SK-N-SH (cell line): ENCODE results near the gene CCDC9. TPM values are rescaled to one million over a fixed set of nuclear protein-coding genes. Genes with fewer than 3 reads are reported as not detected.

Experiments used
- CTCF ChIA-PET: fragments of 300-600, 350-600 bp; formaldehyde crosslinking; extraction: SDS; loops from one replicate; lab custom pipeline; 2021; lab: Yijun Ruan, JAX
- POLR2A ChIA-PET: fragments of 350-600 bp; sonication (Branson Sonifier 250); formaldehyde crosslinking; extraction: SDS; loops from one replicate; lab custom pipeline; 2020; ENCODE audit warnings: antibody characterized with exemption, inconsistent platforms; lab: Yijun Ruan, JAX
- DNase-seq: peaks from one replicate; pipeline ENCODE4 v3.0.0; 2012
- H2AFZ ChIP-seq: fragments of 200-600 bp; sonication (generic); 2 replicates; pipeline ENCODE4 v1.8.1; 2016; ENCODE audit warnings: antibody characterized with exemption, mild to moderate bottlenecking, low read depth
- H3F3A ChIP-seq: fragments of 200-600 bp; sonication (generic); replicated peaks from 2 replicates; pipeline ENCODE3; 2016; ENCODE audit warnings: antibody characterized with exemption, mild to moderate bottlenecking; ENCODE audit not compliant: insufficient read depth
- H3K27ac ChIP-seq, 2 experiments: fragments of 200-500 bp in 1 of 2; fragments of 200-600 bp in 1 of 2; sonication (Bioruptor generic) in 1 of 2; sonication (generic), shearing (Covaris generic) in 1 of 2; 2 replicates each; pipeline versions ENCODE4 v1.5.1 to v1.6.1; 2014 to 2016; ENCODE audit warnings: low read depth in 2 of 2, inconsistent platforms in 1 of 2, low read length in 1 of 2, mild to moderate bottlenecking in 1 of 2, mixed read lengths in 1 of 2
- H3K27me3 ChIP-seq: fragments of 200-600 bp; sonication (generic), shearing (Covaris generic); 2 replicates; pipeline ENCODE4 v1.6.1; 2016; ENCODE audit warnings: mixed run types; ENCODE audit not compliant: insufficient read depth
- H3K36me3 ChIP-seq, 2 experiments: fragments of 200-500 bp in 1 of 2; fragments of 200-600 bp in 1 of 2; sonication (Bioruptor generic) in 1 of 2; sonication (generic) in 1 of 2; replicated peaks in 1 of 2; 2 replicates each; pipeline versions ENCODE3 to v1.5.1; 2014 to 2016; ENCODE audit warnings: low read length in 1 of 2, mild to moderate bottlenecking in 1 of 2; ENCODE audit not compliant: insufficient read depth in 2 of 2, control insufficient read depth in 1 of 2
- H3K4me1 ChIP-seq, 2 experiments: fragments of 200-500 bp in 1 of 2; fragments of 200-600 bp in 1 of 2; sonication (Bioruptor generic) in 1 of 2; sonication (generic), shearing (Covaris generic) in 1 of 2; 2 replicates each; pipeline versions ENCODE4 v1.5.1 to v1.6.1; 2014 to 2016; ENCODE audit warnings: low read depth in 1 of 2, low read length in 1 of 2, mixed run types in 1 of 2; ENCODE audit not compliant: insufficient read depth in 2 of 2, control insufficient read depth in 1 of 2
- H3K4me2 ChIP-seq: fragments of 200-600 bp; sonication (generic), shearing (Covaris generic); 2 replicates; pipeline ENCODE4 v1.6.1; 2017; ENCODE audit warnings: mixed run types
- H3K4me3 ChIP-seq, 2 experiments: fragments of 200-500 bp in 1 of 2; fragments of 200-600 bp in 1 of 2; sonication (Bioruptor generic) in 1 of 2; sonication (generic), shearing (Covaris generic) in 1 of 2; 2 replicates each; pipeline versions ENCODE4 v1.5.1 to v1.8.1; 2014 to 2016; ENCODE audit warnings: low read depth in 2 of 2, inconsistent platforms in 1 of 2, low read length in 1 of 2, mild to moderate bottlenecking in 1 of 2, mixed read lengths in 1 of 2, moderate library complexity in 1 of 2
- H3K79me2 ChIP-seq: fragments of 200-600 bp; sonication (generic); 2 replicates; pipeline ENCODE4 v1.8.1; 2017; ENCODE audit warnings: mild to moderate bottlenecking; ENCODE audit not compliant: insufficient read depth
- H3K9ac ChIP-seq: fragments of 200-600 bp; sonication (generic); 2 replicates; pipeline ENCODE4 v1.6.1; 2017; ENCODE audit warnings: mixed run types
- H3K9me2 ChIP-seq: fragments of 200-600 bp; sonication (generic); 2 replicates; pipeline ENCODE4 v1.6.1; 2017; ENCODE audit warnings: mixed run types
- H3K9me3 ChIP-seq: fragments of 200-600 bp; sonication (generic); 2 replicates; pipeline ENCODE4 v1.6.1; 2017; ENCODE audit warnings: mixed run types, mild to moderate bottlenecking, moderate library complexity
- H4K20me1 ChIP-seq: fragments of 200-600 bp; sonication (generic); 2 replicates; pipeline ENCODE4 v1.6.1; 2017; ENCODE audit warnings: mild to moderate bottlenecking, mixed run types; ENCODE audit not compliant: insufficient read depth
- CTCF ChIP-seq: fragments of 200-600 bp; sonication (generic); IDR thresholded peaks from 2 replicates; pipeline ENCODE4 v1.6.1; 2017; ENCODE audit warnings: antibody characterized with exemption, mild to moderate bottlenecking, moderate library complexity
- ELF1 ChIP-seq: IDR thresholded peaks from 2 replicates; pipeline ENCODE4 v1.4.0; 2012
- EP300 ChIP-seq, 2 experiments: IDR thresholded peaks; 2 replicates each; pipeline versions ENCODE4 v1.4.0 to v1.6.1; 2012; ENCODE audit warnings: borderline replicate concordance in 1 of 2, low read depth in 1 of 2, low read length in 1 of 2
- EZH2phosphoT487 ChIP-seq: fragments of 200-600 bp; sonication (generic); IDR thresholded peaks from 2 replicates; pipeline ENCODE4 v1.6.1; 2017; ENCODE audit warnings: low read depth, mixed run types, mild to moderate bottlenecking, antibody characterized with exemption, moderate library complexity, borderline replicate concordance
- FOSL2 ChIP-seq: IDR thresholded peaks from 2 replicates; pipeline ENCODE4 v1.4.0; 2012; ENCODE audit warnings: low read depth, mild to moderate bottlenecking, moderate library complexity, borderline replicate concordance
- FOXJ3 ChIP-seq: sonication (generic); formaldehyde crosslinking; IDR thresholded peaks from 2 replicates; pipeline ENCODE4 v1.5.1; 2020; ENCODE audit warnings: mild to moderate bottlenecking, missing genetic modification reagents
- GABPA ChIP-seq: IDR thresholded peaks from 2 replicates; pipeline ENCODE4 v1.4.0; 2012; ENCODE audit warnings: low read depth, mild to moderate bottlenecking
- GATA2 ChIP-seq: sonication (generic); formaldehyde crosslinking; IDR thresholded peaks from 2 replicates; pipeline ENCODE4 v1.5.0; 2020; ENCODE audit warnings: mild to moderate bottlenecking, missing genetic modification reagents
- JUND ChIP-seq: IDR thresholded peaks from 2 replicates; pipeline ENCODE4 v1.4.0; 2012
- MAX ChIP-seq: IDR thresholded peaks from 2 replicates; pipeline ENCODE4 v1.4.0; 2012; ENCODE audit warnings: low read depth
- MXI1 ChIP-seq: IDR thresholded peaks from 2 replicates; pipeline ENCODE4 v1.6.1; 2012; ENCODE audit warnings: mild to moderate bottlenecking, low read depth, low read length, improper control_type of control experiment
- NRF1 ChIP-seq: IDR thresholded peaks from 2 replicates; pipeline ENCODE4 v1.6.1; 2012; ENCODE audit warnings: low read depth, mild to moderate bottlenecking, low read length
- RAD21 ChIP-seq: IDR thresholded peaks from 2 replicates; pipeline ENCODE4 v1.6.1; 2012; ENCODE audit warnings: mild to moderate bottlenecking, low read length
- RFX5 ChIP-seq: IDR thresholded peaks from 2 replicates; pipeline ENCODE4 v1.6.1; 2012; ENCODE audit warnings: mild to moderate bottlenecking, improper control_type of control experiment, low read length
- RXRA ChIP-seq: IDR thresholded peaks from 2 replicates; pipeline ENCODE4 v1.4.0; 2012; ENCODE audit warnings: low read depth, mild to moderate bottlenecking, borderline replicate concordance
- SIN3A ChIP-seq: IDR thresholded peaks from 2 replicates; pipeline ENCODE4 v1.6.1; 2012; ENCODE audit warnings: low read depth, mild to moderate bottlenecking, low read length, moderate library complexity, borderline replicate concordance
- TAF1 ChIP-seq: IDR thresholded peaks from 2 replicates; pipeline ENCODE4 v1.6.1; 2012; ENCODE audit warnings: low read depth, mild to moderate bottlenecking, low read length, moderate library complexity, borderline replicate concordance
- TCF12 ChIP-seq: IDR thresholded peaks from 2 replicates; pipeline ENCODE4 v1.4.0; 2012
- TEAD4 ChIP-seq: IDR thresholded peaks from 2 replicates; pipeline ENCODE4 v1.4.0; 2012; ENCODE audit warnings: mild to moderate bottlenecking, borderline replicate concordance; ENCODE audit not compliant: insufficient read depth
- WGBS: methylation state at CpG from one replicate; pipeline ENCODE4 v1.1.6; 2017; ENCODE audit warnings: low lambda C conversion rate; 5-methylcytosine and 5-hydroxymethylcytosine counted together
- polyA plus RNA-seq, 3 experiments: library from polyadenylated mRNA; depleted of rRNA; stranded (reverse); fragments of >200 nt; gene quantifications; 2 replicates each; pipeline ENCODE4 v1.2.3, GENCODE V29; 2012
- TF ChIP-seq, protein P1 (sequence below): IDR thresholded peaks from 2 replicates; pipeline ENCODE4 v1.4.0; 2012; ENCODE audit warnings: low read depth, borderline replicate concordance
- TF ChIP-seq, protein P2 (sequence below): fragments of 150-350 bp; IDR thresholded peaks from 2 replicates; pipeline ENCODE4 v1.6.1; 2016; ENCODE audit warnings: mild to moderate bottlenecking, low read depth, low read length
- TF ChIP-seq, protein P3 (sequence below): IDR thresholded peaks from 2 replicates; pipeline ENCODE4; 2012

Gene CCDC9
- polyA plus RNA-seq, 1 of the 3 experiments (the other 2 are of a cell fraction), result 12.4 TPM

- TF ChIP-seq MXI1 (peak; percentile 58; the same call in 1 of the 2 replicates), TAF1 (no peak), CTCF (peak; percentile 99), FOSL2 (no peak), NRF1 (no peak), MAX (peak; percentile 95)
- TF ChIP-seq, protein P1, sequence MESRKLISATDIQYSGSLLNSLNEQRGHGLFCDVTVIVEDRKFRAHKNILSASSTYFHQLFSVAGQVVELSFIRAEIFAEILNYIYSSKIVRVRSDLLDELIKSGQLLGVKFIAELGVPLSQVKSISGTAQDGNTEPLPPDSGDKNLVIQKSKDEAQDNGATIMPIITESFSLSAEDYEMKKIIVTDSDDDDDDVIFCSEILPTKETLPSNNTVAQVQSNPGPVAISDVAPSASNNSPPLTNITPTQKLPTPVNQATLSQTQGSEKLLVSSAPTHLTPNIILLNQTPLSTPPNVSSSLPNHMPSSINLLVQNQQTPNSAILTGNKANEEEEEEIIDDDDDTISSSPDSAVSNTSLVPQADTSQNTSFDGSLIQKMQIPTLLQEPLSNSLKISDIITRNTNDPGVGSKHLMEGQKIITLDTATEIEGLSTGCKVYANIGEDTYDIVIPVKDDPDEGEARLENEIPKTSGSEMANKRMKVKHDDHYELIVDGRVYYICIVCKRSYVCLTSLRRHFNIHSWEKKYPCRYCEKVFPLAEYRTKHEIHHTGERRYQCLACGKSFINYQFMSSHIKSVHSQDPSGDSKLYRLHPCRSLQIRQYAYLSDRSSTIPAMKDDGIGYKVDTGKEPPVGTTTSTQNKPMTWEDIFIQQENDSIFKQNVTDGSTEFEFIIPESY, result no peak
- TF ChIP-seq, all 33 proteins: peak for 8
These were observed 49.0 kb downstream of the CCDC9 start (continued) for GRCh38 chr19:47305309-47305751.

- Histone ChIP-seq H3K79me2 (no peaks in the 10 kb centered on the region), H3K9me3 (no peaks in the 10 kb centered on the region), H4K20me1 (no peaks in the 10 kb centered on the region), H3K9me2 (no peaks in the 10 kb centered on the region), H2AFZ (no peak overlapping the region), H3K27ac (no peak overlapping the region)
- POLR2A ChIA-PET, result no interaction called here
- CTCF ChIA-PET, result interaction anchor here (0.6 to 2.5 kb wide), 9 partner anchors 10 to 225 kb away, joined by 3 to 19 read pairs (median 4); partner anchors contain the start of gene DHX34
- no peak for DNase-seq
- WGBS, result 87% methylated on average over 3 of the region's 3 CpGs
- TF ChIP-seq, protein P2, sequence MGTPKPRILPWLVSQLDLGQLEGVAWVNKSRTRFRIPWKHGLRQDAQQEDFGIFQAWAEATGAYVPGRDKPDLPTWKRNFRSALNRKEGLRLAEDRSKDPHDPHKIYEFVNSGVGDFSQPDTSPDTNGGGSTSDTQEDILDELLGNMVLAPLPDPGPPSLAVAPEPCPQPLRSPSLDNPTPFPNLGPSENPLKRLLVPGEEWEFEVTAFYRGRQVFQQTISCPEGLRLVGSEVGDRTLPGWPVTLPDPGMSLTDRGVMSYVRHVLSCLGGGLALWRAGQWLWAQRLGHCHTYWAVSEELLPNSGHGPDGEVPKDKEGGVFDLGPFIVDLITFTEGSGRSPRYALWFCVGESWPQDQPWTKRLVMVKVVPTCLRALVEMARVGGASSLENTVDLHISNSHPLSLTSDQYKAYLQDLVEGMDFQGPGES, result no peak
- TF ChIP-seq SIN3A (no peak), RFX5 (no peak), RAD21 (no peak), GABPA (no peak), TEAD4 (no peak), TCF12 (no peak), JUND (no peak), EZH2phosphoT487 (no peak), ELF1 (no peak), GATA2 (no peak), FOXJ3 (CRISPR knock-in tag) (no peak), RXRA (no peak), EP300 (IDR thresholded peaks at IDR 0.05; ENCODE audit: borderline replicate concordance in 1 of 2, low read depth in 1 of 2, low read length in 1 of 2) (no peak), MXI1 (no peak)
- TF ChIP-seq, protein P3, sequence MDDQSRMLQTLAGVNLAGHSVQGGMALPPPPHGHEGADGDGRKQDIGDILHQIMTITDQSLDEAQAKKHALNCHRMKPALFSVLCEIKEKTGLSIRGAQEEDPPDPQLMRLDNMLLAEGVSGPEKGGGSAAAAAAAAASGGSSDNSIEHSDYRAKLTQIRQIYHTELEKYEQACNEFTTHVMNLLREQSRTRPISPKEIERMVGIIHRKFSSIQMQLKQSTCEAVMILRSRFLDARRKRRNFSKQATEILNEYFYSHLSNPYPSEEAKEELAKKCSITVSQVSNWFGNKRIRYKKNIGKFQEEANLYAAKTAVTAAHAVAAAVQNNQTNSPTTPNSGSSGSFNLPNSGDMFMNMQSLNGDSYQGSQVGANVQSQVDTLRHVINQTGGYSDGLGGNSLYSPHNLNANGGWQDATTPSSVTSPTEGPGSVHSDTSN, result no peak
- TF ChIP-seq, protein P1, result no peak
- TF ChIP-seq, all 33 proteins: peak for 0
- H3K27me3 ChIP-seq, result peaks cover 22% of the 10 kb centered on the region
- no peaks in the 10 kb centered on the region for H3K36me3 ChIP-seq
- no peak overlapping the region for H3K4me3 ChIP-seq
- no peak overlapping the region for H3K4me2 ChIP-seq
- no peak overlapping the region for H3K9ac ChIP-seq
- H3F3A ChIP-seq, result peaks cover 10% of the 10 kb centered on the region
- peaks cover 0 to 4% of the 10 kb centered on the region in 2 experiments; a peak in 2 of 4 replicates for H3K4me1 ChIP-seq
These were observed 50.0 kb downstream of the CCDC9 start for GRCh38 chr19:47306303-47306702.
